Lower leg skin (tissue), 3 donors: Measurements from ENCODE around the gene BMP8B.
"Not testable (repeated sequence)": the region's sequence is repeated elsewhere in the genome, so short reads cannot be mapped to it uniquely, and the experiment has no call there.

Source experiments
- POLR2A ChIP-seq, 2 donors: fragments of 450-650 bp; IDR thresholded peaks; one replicate each; pipeline ENCODE4 v1.6.1; 2016 to 2017; ENCODE audit warnings: antibody characterized with exemption in 2 of 2, mild to moderate bottlenecking in 1 of 2, moderate library complexity in 1 of 2
- TF ChIP-seq, protein P1 (sequence below), 3 donors: fragments of 450-650 bp; IDR thresholded peaks; one replicate each; pipeline ENCODE4 v1.5.1; 2016; ENCODE audit warnings: antibody characterized with exemption in 3 of 3, mild to moderate bottlenecking in 3 of 3, moderate library complexity in 2 of 3

GRCh38 chr1:39787964-39788363 lies 701 bp downstream of the BMP8B start:
- TF ChIP-seq, protein P1, sequence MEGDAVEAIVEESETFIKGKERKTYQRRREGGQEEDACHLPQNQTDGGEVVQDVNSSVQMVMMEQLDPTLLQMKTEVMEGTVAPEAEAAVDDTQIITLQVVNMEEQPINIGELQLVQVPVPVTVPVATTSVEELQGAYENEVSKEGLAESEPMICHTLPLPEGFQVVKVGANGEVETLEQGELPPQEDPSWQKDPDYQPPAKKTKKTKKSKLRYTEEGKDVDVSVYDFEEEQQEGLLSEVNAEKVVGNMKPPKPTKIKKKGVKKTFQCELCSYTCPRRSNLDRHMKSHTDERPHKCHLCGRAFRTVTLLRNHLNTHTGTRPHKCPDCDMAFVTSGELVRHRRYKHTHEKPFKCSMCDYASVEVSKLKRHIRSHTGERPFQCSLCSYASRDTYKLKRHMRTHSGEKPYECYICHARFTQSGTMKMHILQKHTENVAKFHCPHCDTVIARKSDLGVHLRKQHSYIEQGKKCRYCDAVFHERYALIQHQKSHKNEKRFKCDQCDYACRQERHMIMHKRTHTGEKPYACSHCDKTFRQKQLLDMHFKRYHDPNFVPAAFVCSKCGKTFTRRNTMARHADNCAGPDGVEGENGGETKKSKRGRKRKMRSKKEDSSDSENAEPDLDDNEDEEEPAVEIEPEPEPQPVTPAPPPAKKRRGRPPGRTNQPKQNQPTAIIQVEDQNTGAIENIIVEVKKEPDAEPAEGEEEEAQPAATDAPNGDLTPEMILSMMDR (IDR thresholded peaks at IDR 0.05), result not testable (repeated sequence)
- TF ChIP-seq POLR2A (IDR thresholded peaks at IDR 0.05), result not testable (repeated sequence)
